Subcutaneous adipose tissue (tissue), 4 donors: Measurements from ENCODE around the gene SYNJ1. TPM values are rescaled to one million over a fixed set of nuclear protein-coding genes. Genes with fewer than 3 reads are reported as not detected.

ENCODE experiments used
- CTCF ChIP-seq: fragments of 450-650 bp; IDR thresholded peaks from one replicate; pipeline ENCODE4 v1.5.1; 2016; ENCODE audit warnings: low read depth, mild to moderate bottlenecking, control low read depth, antibody characterized with exemption, moderate library complexity
- total RNA-seq, 4 donors: library from RNA; depleted of rRNA; stranded (reverse); fragments of >200 nt; gene quantifications; one replicate each; pipeline ENCODE4 v1.1.0, GENCODE V29; 2016

Gene SYNJ1
- total RNA-seq, 4 donors from 2014 or later, result 11.3 to 18.8 (median 14.0) TPM

- TF ChIP-seq CTCF, result no peak
Measured at GRCh38 chr21:32747396-32747795, 19.6 kb upstream of the SYNJ1 start.

- TF ChIP-seq CTCF, result no peak
Measured at GRCh38 chr21:32742396-32742795, 14.6 kb upstream of the SYNJ1 start.

GRCh38 chr21:32741336-32741735 lies 13.5 kb upstream of the SYNJ1 start:
- no peak for TF ChIP-seq CTCF

GRCh38 chr21:32739946-32740345 lies 12.1 kb upstream of the SYNJ1 start:
- no peak for TF ChIP-seq CTCF

- no peak for TF ChIP-seq CTCF
Measured at GRCh38 chr21:32735524-32735923, 7.7 kb upstream of the SYNJ1 start.

- TF ChIP-seq CTCF, result no peak
Measured at GRCh38 chr21:32733990-32734613, 6.3 kb upstream of the SYNJ1 start.

GRCh38 chr21:32733356-32733755 lies 5.5 kb upstream of the SYNJ1 start:
- TF ChIP-seq CTCF, result no peak
